ENCODE measurements around the gene PPP1R15B. TPM values are rescaled to one million over a fixed set of nuclear protein-coding genes. Genes with fewer than 3 reads are reported as not detected.

The PPP1R15B gene
- total and polyA plus RNA-seq, 4 donors: 14.6 to 57.0 (median 36.8) TPM

DNA sequence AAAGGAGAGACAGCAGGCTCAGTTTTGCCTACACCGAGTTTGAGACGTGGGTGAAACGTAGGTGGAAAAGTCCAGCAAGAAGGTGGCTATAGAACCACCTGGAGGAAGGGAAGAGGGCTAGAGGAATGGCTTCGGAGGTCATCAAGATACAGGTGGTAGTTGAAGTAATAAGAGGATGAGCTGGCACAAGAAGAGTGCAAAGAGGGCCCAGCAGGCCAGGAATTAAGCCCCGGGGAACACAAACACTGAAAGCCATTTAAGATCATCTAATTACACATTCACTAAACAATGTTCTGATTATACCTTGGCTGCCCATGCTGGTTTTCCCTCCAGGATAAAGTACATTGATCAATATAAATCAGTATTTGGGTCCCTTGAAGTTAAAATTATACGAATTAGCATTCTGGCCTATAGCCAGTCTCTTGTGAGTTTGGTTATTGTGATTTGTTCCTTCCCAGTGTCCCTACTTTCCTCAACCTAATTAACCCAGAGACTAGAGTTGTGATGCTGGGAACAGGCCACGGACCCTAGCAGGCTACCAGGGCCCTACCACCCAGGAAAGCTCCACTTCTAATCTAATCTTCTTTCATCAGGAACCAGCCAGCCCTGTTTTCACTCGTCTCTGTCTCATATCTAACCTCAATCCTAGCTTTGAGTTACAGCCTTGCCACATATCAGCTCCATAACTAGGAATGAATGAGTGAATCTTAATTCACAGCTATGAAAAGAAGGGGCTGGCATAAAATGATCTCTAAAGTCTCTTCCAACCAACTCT lies 26.4 kb upstream of the PPP1R15B start:
- H3K4me1 ChIP-seq (ENCODE audit: control insufficient read depth in 5 of 5, insufficient read depth in 5 of 5, low read length in 5 of 5): peaks cover 0 to 9% (median 0%) of the 10 kb centered on the region in 5 donors
- peaks cover 4 to 41% (median 9%) of the 10 kb centered on the region in 4 donors for H3K36me3 ChIP-seq (ENCODE audit: control insufficient read depth in 4 of 4, insufficient read depth in 4 of 4, low read length in 4 of 4)
- no peak for DNase-seq
- no peak overlapping the region for H3K4me3 ChIP-seq
- no peaks in the 10 kb centered on the region for H3K27me3 ChIP-seq (ENCODE audit: control insufficient read depth in 3 of 3, insufficient read depth in 3 of 3, low read length in 2 of 3)
- ATAC-seq (ENCODE audit: insufficient read depth, low FRiP score): no peak
- H3K27ac ChIP-seq (ENCODE audit: low read depth in 1 of 2, low read length in 1 of 2): peak overlapping the region; percentile 54 to 82
- peaks cover 0 to 2% (median 0%) of the 10 kb centered on the region in 4 donors for H3K9me3 ChIP-seq (ENCODE audit: control insufficient read depth in 4 of 4, insufficient read depth in 3 of 4, low read length in 3 of 4)
- no peak overlapping the region for H3K9ac ChIP-seq (ENCODE audit: insufficient read depth in 1 of 2, low read length in 2 of 2)
- 87 to 91% methylated on average over 8 of the region's 8 CpGs for WGBS, 2 donors
- TF ChIP-seq, protein P1, sequence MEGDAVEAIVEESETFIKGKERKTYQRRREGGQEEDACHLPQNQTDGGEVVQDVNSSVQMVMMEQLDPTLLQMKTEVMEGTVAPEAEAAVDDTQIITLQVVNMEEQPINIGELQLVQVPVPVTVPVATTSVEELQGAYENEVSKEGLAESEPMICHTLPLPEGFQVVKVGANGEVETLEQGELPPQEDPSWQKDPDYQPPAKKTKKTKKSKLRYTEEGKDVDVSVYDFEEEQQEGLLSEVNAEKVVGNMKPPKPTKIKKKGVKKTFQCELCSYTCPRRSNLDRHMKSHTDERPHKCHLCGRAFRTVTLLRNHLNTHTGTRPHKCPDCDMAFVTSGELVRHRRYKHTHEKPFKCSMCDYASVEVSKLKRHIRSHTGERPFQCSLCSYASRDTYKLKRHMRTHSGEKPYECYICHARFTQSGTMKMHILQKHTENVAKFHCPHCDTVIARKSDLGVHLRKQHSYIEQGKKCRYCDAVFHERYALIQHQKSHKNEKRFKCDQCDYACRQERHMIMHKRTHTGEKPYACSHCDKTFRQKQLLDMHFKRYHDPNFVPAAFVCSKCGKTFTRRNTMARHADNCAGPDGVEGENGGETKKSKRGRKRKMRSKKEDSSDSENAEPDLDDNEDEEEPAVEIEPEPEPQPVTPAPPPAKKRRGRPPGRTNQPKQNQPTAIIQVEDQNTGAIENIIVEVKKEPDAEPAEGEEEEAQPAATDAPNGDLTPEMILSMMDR (IDR thresholded peaks at IDR 0.05; ENCODE audit: control extremely low read depth, extremely low read depth): no peak

DNA sequence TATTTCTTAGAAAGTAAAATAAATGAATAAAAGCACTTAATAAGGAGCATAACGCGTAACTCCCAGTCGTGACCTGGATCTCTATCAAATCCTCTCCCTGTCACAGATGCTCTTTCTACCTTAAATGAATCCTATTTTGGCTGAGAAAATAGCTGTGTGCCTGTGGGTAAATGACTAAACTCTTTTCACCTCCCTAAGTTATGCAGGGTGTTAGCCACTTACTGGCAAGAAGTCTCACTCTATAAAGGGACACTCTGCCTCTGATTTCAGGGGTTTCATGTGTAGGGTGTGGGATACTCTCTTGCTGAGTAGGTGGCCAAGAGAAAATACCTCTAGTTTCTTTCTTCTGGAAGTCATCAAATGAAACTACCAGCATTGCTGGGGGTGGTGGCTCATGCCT lies 24.3 kb upstream of the PPP1R15B start:
- Histone ChIP-seq H3K9me3 (ENCODE audit: control insufficient read depth in 4 of 4, insufficient read depth in 3 of 4, low read length in 3 of 4) (peaks cover 0 to 2% (median 0%) of the 10 kb centered on the region in 4 donors), H3K36me3 (ENCODE audit: control insufficient read depth in 4 of 4, insufficient read depth in 4 of 4, low read length in 4 of 4) (peaks cover under 1 to 40% (median 11%) of the 10 kb centered on the region in 4 donors), H3K4me1 (ENCODE audit: control insufficient read depth in 5 of 5, insufficient read depth in 5 of 5, low read length in 5 of 5) (peaks cover 0 to 3% (median 0%) of the 10 kb centered on the region in 5 donors), H3K4me3 (no peak overlapping the region), H3K9ac (ENCODE audit: insufficient read depth in 1 of 2, low read length in 2 of 2) (no peak overlapping the region), H3K27me3 (ENCODE audit: control insufficient read depth in 3 of 3, insufficient read depth in 3 of 3, low read length in 2 of 3) (no peaks in the 10 kb centered on the region), H3K27ac (ENCODE audit: low read depth in 1 of 2, low read length in 1 of 2) (peak overlapping the region in 1 of 2 donors; percentile 59)
- TF ChIP-seq, protein P1 (IDR thresholded peaks at IDR 0.05; ENCODE audit: control extremely low read depth, extremely low read depth): no peak
- DNase-seq: no peak
- whole genome bisulfite sequencing, 2 donors: 88 to 90% methylated on average over 3 of the region's 3 CpGs
- no peak for ATAC-seq (ENCODE audit: insufficient read depth, low FRiP score)

DNA sequence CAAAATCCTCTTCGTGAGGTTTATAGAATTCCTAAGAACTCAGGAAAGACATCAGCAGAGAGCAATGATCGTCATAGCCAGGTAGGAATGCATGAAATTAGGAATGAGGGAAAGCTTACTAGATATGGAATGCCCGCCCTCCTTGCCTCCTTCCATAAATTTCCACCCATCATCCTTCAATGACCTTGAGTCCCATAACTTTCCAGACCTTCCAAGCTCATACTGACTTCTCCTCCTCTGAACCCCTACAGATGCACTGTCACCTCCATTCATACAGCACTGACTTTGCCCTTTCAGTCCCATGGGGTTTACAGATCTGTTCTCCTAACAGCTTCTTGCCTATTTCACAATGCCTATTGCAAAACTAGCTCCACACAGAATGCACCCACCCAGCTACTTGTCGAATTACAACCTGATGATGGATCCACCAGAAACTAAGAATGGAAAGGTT lies 23.8 kb upstream of the PPP1R15B start:
- ATAC-seq (ENCODE audit: insufficient read depth, low FRiP score): peak; percentile 36

More for the DNA sequence above, 23.8 kb upstream of the PPP1R15B start:
- no peak for DNase-seq
- no peak overlapping the region for H3K27ac ChIP-seq (ENCODE audit: low read depth in 1 of 2, low read length in 1 of 2)
- H3K36me3 ChIP-seq (ENCODE audit: control insufficient read depth in 4 of 4, insufficient read depth in 4 of 4, low read length in 4 of 4): peaks cover 0 to 40% (median 11%) of the 10 kb centered on the region in 4 donors
- H3K4me1 ChIP-seq (ENCODE audit: control insufficient read depth in 5 of 5, insufficient read depth in 5 of 5, low read length in 5 of 5): peaks cover 0 to 3% (median 0%) of the 10 kb centered on the region in 5 donors
- no peak overlapping the region for H3K4me3 ChIP-seq
- H3K9ac ChIP-seq (ENCODE audit: insufficient read depth in 1 of 2, low read length in 2 of 2): no peak overlapping the region
- H3K27me3 ChIP-seq (ENCODE audit: control insufficient read depth in 3 of 3, insufficient read depth in 3 of 3, low read length in 2 of 3): no peaks in the 10 kb centered on the region
- peaks cover 0 to 2% (median 0%) of the 10 kb centered on the region in 4 donors for H3K9me3 ChIP-seq (ENCODE audit: control insufficient read depth in 4 of 4, insufficient read depth in 3 of 4, low read length in 3 of 4)
- TF ChIP-seq, protein P1 (IDR thresholded peaks at IDR 0.05; ENCODE audit: control extremely low read depth, extremely low read depth): no peak
- 68 to 80% methylated on average over 4 of the region's 4 CpGs for WGBS, 2 donors
